ENCODE data around the gene PDE7B.

PDE7B gene

GRCh38 chr6:135955099-135955498 lies 103.6 kb downstream of the PDE7B start:
- no peak for DNase-seq (ENCODE audit: low read depth, low spot score)
- H3K4me3 ChIP-seq (ENCODE audit: low read length) = no peak overlapping the region

GRCh38 chr6:135962731-135963130 lies 111.2 kb downstream of the PDE7B start:
- no peak for DNase-seq (ENCODE audit: low read depth, low spot score)
- H3K4me3 ChIP-seq (ENCODE audit: low read length) = no peak overlapping the region

- no peak overlapping the region for H3K4me3 ChIP-seq (ENCODE audit: low read length)
- DNase-seq (ENCODE audit: low read depth, low spot score) = no peak
Observed at GRCh38 chr6:135970750-135971149, 119.2 kb downstream of the PDE7B start.

- no peak for DNase-seq (ENCODE audit: low read depth, low spot score)
- H3K4me3 ChIP-seq (ENCODE audit: low read length) = no peak overlapping the region
Observed at GRCh38 chr6:135971351-135971750, 119.8 kb downstream of the PDE7B start.

- no peak for DNase-seq (ENCODE audit: low read depth, low spot score)
- no peak overlapping the region for H3K4me3 ChIP-seq (ENCODE audit: low read length)
Observed at GRCh38 chr6:135972150-135972549, 120.6 kb downstream of the PDE7B start.

- no peak for DNase-seq (ENCODE audit: low read depth, low spot score)
- no peak overlapping the region for H3K4me3 ChIP-seq (ENCODE audit: low read length)
Observed at GRCh38 chr6:135972586-135972985, 121.1 kb downstream of the PDE7B start.

- no peak for DNase-seq (ENCODE audit: low read depth, low spot score)
- no peak overlapping the region for H3K4me3 ChIP-seq (ENCODE audit: low read length)
Observed at GRCh38 chr6:135974426-135974825, 122.9 kb downstream of the PDE7B start.

GRCh38 chr6:135976585-135976984 lies 125.1 kb downstream of the PDE7B start:
- H3K4me3 ChIP-seq (ENCODE audit: low read length) = no peak overlapping the region
- no peak for DNase-seq (ENCODE audit: low read depth, low spot score)

- no peak overlapping the region for H3K4me3 ChIP-seq (ENCODE audit: low read length)
- DNase-seq (ENCODE audit: low read depth, low spot score) = no peak
Observed at GRCh38 chr6:135983093-135983492, 131.6 kb downstream of the PDE7B start.

- H3K4me3 ChIP-seq (ENCODE audit: low read length) = no peak overlapping the region
- no peak for DNase-seq (ENCODE audit: low read depth, low spot score)
Observed at GRCh38 chr6:135983718-135984343, 132.3 kb downstream of the PDE7B start.

- DNase-seq (ENCODE audit: low read depth, low spot score) = no peak
- H3K4me3 ChIP-seq (ENCODE audit: low read length) = no peak overlapping the region
Observed at GRCh38 chr6:135985471-135985870, 134.0 kb downstream of the PDE7B start.

GRCh38 chr6:135987226-135987625 lies 135.7 kb downstream of the PDE7B start:
- no peak for DNase-seq (ENCODE audit: low read depth, low spot score)
- no peak overlapping the region for H3K4me3 ChIP-seq (ENCODE audit: low read length)

GRCh38 chr6:135990439-135990838 lies 138.9 kb downstream of the PDE7B start:
- no peak overlapping the region for H3K4me3 ChIP-seq (ENCODE audit: low read length)
- DNase-seq (ENCODE audit: low read depth, low spot score) = no peak

GRCh38 chr6:135990855-135991464 lies 139.5 kb downstream of the PDE7B start:
- H3K4me3 ChIP-seq (ENCODE audit: low read length) = no peak overlapping the region

GRCh38 chr6:135992739-135993138 lies 141.2 kb downstream of the PDE7B start:
- H3K4me3 ChIP-seq (ENCODE audit: low read length) = no peak overlapping the region
- no peak for DNase-seq (ENCODE audit: low read depth, low spot score)

More at GRCh38 chr6:135990855-135991464, 139.5 kb downstream of the PDE7B start:
- no peak for DNase-seq (ENCODE audit: low read depth, low spot score)

- no peak overlapping the region for H3K4me3 ChIP-seq (ENCODE audit: low read length)
- no peak for DNase-seq (ENCODE audit: low read depth, low spot score)
Observed at GRCh38 chr6:135993361-135993760, 141.9 kb downstream of the PDE7B start.

GRCh38 chr6:135994857-135995544 lies 143.5 kb downstream of the PDE7B start:
- no peak overlapping the region for H3K4me3 ChIP-seq (ENCODE audit: low read length)
- no peak for DNase-seq (ENCODE audit: low read depth, low spot score)

GRCh38 chr6:135995545-135995898 lies 144.0 kb downstream of the PDE7B start:
- no peak for DNase-seq (ENCODE audit: low read depth, low spot score)
- no peak overlapping the region for H3K4me3 ChIP-seq (ENCODE audit: low read length)

GRCh38 chr6:135996668-135997067 lies 145.2 kb downstream of the PDE7B start:
- DNase-seq (ENCODE audit: low read depth, low spot score) = no peak

GRCh38 chr6:135999393-135999792 lies 147.9 kb downstream of the PDE7B start:
- no peak overlapping the region for H3K4me3 ChIP-seq (ENCODE audit: low read length)
- no peak for DNase-seq (ENCODE audit: low read depth, low spot score)

More at GRCh38 chr6:135996668-135997067, 145.2 kb downstream of the PDE7B start:
- no peak overlapping the region for H3K4me3 ChIP-seq (ENCODE audit: low read length)

GRCh38 chr6:136007345-136007744 lies 155.8 kb downstream of the PDE7B start:
- H3K4me3 ChIP-seq (ENCODE audit: low read length) = no peak overlapping the region
- DNase-seq (ENCODE audit: low read depth, low spot score) = no peak
